Stimulated activated CD8-positive, alpha-beta memory T cell treated with anti-CD3 and anti-CD28 coated beads, Interleukin-12 subunit alpha, Interleukin-12 subunit beta, amount 100 ng/mL, for 1 hour (primary cell): ENCODE data around the gene ARHGAP4.
A peak's percentile ranks its signal among the peaks of the same experiment; 100 is the strongest.

Experiments
- DNase-seq: peaks from one replicate; pipeline ENCODE4 v3.0.0-alpha.2; 2020; ENCODE audit warnings: low read depth

The ARHGAP4 gene

DNA sequence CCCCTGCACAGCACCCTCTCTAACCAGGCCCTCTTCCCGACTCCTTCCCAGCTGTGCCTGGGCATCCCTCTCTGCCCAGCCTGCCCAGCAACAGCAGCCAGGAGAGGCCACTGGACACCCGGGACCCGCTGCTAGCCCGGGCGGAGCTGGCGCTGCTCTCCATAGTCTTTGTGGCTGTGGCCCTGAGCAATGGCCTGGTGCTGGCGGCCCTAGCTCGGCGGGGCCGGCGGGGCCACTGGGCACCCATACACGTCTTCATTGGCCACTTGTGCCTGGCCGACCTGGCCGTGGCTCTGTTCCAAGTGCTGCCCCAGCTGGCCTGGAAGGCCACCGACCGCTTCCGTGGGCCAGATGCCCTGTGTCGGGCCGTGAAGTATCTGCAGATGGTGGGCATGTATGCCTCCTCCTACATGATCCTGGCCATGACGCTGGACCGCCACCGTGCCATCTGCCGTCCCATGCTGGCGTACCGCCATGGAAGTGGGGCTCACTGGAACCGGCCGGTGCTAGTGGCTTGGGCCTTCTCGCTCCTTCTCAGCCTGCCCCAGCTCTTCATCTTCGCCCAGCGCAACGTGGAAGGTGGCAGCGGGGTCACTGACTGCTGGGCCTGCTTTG, 20.5 kb downstream of the ARHGAP4 start:
- no peak for DNase-seq

- DNase-seq: no peak
These were observed 21.8 kb downstream of the ARHGAP4 start, which contains the start of gene AVPR2 for GRCh38 chrX:153903991-153904957. Gene AVPR2, plus strand, starts transcription at chrX:153904673. Its CDS starts 473 bp downstream, at chrX:153905146.

DNA sequence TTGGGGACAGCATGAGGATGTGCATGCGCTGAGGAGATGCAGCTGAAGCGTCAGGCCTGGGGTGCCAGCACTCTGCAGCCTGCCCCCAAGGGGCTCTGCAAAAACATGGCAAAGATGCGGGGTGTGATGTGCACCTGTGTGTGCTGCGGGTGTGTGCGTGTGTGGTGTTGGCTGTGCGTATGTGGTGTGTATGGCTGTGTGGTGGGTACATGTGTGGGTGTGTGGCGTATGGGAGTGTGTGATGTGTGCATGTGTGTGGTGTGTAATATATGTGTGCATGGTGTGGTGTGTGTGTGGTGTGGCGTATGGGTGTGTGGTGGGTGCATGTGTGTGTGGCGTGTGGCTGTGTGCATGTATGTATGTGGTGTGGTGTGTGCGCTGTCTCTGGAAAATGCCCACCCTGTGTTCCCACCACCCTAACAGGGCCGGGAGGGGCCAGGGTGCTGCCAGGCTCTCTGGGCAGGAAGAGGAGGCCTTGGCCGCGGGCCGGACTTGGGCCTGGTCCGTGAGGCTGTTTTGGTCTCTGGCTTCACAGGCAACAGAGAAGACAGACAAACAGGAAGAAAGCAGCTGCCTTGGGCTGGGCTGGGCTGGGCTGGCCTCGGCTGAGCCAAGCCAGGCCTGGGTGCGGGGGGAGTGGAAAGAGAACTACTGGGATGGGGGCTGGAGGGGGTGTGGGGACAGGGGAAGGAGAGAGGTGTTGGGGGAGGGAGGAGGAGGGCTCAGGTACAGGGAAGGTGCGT, 22.7 kb downstream of the ARHGAP4 start:
- DNase-seq: no peak

GRCh38 chrX:153902385-153902784, 23.7 kb downstream of the ARHGAP4 start:
- DNase-seq: no peak

- no peak for DNase-seq
These were observed 24.3 kb downstream of the ARHGAP4 start for GRCh38 chrX:153901753-153902140.

- peak; percentile 37 for DNase-seq
These were observed 25.0 kb downstream of the ARHGAP4 start for GRCh38 chrX:153900831-153901752.

DNA sequence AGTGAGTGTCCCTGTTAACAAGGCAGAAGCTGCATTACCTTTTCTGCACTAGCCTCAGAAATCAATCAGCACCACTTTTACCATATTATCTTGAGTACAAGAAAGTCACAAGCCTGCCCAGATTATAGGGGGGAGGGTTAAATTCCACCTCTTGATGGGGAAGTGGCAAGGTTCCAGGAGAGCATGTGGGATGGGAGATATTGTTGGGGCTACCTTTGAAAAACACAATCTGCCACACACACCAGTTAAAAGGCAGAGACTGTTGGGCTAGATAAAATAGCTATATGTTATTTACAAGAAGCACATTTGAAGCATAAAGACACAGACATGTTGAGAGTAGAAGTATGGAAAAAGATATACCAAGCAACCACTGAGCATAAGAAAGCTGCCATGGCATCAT, 28.2 kb downstream of the ARHGAP4 start:
- no peak for DNase-seq

GRCh38 chrX:153889123-153889522, 36.9 kb downstream of the ARHGAP4 start:
- no peak for DNase-seq

GRCh38 chrX:153888344-153888743, 37.7 kb downstream of the ARHGAP4 start:
- DNase-seq: no peak

GRCh38 chrX:153887385-153887784, 38.7 kb downstream of the ARHGAP4 start:
- no peak for DNase-seq

DNA sequence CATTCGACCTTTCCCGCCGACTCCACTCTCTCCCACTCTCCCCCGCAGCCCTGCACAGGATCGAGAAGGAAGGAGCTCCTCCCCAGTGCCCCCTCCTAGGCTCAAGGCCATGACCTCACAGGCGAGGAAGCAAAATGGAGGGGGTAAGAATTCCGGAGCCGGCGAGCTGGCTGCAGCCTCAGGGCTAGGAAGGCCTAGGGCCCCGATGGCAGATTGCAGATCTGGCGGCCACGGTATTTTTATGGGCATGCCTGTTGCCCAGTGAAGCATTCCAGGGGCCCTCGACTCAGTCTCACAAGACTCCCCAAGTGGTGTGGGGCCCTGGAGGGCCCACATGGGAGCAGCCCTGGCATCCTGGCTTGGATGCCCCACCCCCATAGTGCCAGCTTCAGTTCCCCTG, 39.1 kb downstream of the ARHGAP4 start:
- DNase-seq: no peak

DNA sequence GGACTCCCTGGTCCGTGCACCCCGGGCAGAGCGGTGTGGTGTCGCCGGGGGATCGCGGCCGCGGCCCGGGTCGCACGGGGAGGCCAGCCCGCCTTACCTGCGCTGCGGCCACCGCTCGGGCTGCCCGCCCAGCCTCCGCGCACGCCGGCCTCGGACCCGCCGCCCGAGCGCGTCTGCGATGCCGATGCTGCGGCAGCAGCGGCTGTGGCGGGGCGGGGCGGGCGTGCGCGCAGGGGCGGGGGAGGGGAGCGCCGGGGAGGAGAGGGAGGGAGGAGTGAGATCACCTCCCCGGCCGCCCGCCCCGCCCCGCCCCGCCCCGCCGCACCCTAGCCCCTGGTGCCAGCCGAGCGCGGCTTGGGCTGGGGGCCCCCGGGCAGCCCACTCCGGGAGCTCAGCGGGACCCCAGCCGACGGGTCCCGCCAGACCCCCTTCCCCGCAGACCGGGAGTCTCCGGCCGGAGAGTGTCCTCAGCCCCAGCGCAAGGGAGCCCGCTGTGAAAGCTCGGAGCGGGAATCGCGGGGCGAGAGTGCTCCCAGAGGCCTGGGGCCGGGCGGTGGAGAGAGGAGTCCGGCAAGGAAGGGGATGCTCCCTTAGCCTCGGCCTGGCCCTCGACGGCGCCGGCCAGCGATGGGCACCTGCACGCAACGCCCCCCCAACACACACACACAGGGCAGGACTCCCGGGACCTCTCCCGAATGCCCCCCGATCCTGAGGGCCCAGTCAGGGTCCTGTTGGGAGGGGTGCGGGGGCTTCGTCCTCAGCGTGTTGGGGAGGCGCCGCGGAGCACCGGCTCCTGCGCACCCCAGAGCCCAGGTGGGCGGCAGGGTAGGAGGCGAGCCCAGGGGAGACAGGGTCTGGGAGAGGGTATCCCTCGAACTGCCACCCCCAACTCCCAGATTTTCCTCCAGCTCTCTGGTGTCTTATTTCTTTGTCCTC, 39.8 kb downstream of the ARHGAP4 start, which contains the start of gene L1CAM:
Gene L1CAM, minus strand, starts transcription at position 206 of the 936 bp plus-strand sequence. CDS start 10,337 bp downstream, outside the sequence.
- DNase-seq: no peak

- no peak for DNase-seq
These were observed 40.8 kb downstream of the ARHGAP4 start for GRCh38 chrX:153885208-153885787.

DNA sequence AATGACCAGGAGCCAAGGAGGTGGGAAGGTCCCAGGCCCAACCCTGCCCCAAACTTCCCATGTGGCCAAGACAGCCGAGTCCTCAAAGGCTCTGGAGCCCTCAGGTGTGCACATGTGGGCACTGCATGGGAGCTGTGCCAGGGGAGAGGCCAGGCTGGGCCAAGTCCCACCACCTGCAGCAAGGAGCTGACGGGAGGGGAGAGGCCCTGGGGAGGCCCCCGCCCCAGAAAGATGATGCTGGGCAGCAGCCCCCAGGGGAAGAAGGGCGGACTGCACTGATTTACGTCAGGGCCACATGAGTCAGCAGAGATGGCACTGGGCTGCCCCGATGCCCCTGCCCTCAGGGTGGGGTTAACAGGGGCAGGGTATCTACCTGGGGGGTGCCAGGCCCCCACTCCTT, 41.5 kb downstream of the ARHGAP4 start:
- DNase-seq: no peak

- DNase-seq: no peak
These were observed 41.9 kb downstream of the ARHGAP4 start for GRCh38 chrX:153884136-153884535.

DNA sequence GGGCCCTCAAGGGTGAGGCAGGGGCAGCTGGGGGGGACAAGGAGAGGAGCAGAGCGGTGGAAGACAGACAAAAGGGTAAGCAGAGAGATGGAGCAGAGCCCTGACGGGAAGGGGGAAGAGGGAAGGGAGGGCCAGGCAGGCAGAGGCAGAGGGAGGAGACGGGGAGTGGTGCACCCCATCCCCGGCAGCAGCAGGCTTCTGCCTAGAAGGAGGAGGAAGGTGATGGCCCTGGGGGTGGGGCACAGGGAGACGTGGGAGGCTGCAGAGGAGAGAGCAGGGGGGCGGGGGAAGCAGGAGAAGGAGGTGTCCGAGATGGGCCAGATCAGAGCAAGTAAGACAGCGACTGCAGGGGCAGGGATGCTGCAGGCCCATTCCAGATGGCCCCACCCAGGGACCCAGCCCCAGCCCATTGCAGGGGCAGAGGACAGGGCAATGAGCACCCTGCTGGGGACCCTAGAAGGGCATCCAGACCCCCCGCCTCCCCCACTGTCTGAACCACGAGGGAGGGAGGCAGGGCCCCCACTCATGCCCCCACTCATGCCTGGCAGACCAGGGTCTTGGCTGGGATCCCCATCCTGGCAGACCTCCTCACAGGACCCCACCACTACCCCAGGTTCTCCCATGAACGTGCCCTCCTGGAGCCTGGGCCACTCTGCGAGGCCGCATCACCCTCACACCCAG, 42.8 kb downstream of the ARHGAP4 start:
- DNase-seq: no peak

- no peak for DNase-seq
These were observed 43.5 kb downstream of the ARHGAP4 start for GRCh38 chrX:153882557-153882956.

DNA sequence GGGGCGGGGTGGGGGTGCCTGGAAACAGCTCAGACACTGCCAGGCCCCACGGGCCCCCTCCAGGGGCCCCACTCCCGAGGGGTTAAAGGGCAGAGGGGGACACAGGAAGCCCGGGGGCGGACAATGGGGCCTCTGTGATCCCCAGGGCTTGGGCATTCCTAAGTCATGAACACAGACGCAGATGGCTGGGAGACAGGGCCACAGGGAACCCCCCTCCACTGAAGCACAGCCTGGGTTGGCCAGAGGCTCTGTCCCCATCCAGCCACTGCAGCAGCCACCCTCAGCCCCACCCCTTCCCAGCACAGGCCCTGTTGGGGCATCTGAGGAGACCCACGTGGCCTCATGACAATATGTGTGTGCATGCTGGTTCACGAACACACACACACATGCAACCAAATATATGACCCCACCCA, 44.0 kb downstream of the ARHGAP4 start:
- DNase-seq: no peak

GRCh38 chrX:153881281-153881680, 44.8 kb downstream of the ARHGAP4 start:
- DNase-seq: no peak
